ENCODE data around the gene POLR2M.

Gene POLR2M

DNA sequence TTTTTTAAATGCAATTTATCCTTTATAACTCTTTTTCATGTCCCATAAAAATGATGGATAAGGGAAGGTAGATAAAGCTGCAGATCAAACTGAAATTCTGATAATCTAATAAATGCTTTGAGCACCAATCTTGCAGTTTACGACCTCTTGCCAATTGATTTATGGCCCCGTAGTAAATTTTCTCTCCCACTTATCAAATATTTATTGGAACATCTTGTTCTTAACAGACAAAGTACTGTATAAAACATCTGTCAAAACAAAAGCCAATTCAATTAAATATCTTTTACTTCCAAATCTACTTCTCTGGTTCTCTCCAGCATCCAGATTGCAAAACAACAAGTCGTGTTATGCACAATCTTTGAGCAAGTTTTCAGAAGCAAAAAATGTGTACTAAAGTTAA, 34.6 kb downstream of the POLR2M start:
- TF ChIP-seq, protein P1, sequence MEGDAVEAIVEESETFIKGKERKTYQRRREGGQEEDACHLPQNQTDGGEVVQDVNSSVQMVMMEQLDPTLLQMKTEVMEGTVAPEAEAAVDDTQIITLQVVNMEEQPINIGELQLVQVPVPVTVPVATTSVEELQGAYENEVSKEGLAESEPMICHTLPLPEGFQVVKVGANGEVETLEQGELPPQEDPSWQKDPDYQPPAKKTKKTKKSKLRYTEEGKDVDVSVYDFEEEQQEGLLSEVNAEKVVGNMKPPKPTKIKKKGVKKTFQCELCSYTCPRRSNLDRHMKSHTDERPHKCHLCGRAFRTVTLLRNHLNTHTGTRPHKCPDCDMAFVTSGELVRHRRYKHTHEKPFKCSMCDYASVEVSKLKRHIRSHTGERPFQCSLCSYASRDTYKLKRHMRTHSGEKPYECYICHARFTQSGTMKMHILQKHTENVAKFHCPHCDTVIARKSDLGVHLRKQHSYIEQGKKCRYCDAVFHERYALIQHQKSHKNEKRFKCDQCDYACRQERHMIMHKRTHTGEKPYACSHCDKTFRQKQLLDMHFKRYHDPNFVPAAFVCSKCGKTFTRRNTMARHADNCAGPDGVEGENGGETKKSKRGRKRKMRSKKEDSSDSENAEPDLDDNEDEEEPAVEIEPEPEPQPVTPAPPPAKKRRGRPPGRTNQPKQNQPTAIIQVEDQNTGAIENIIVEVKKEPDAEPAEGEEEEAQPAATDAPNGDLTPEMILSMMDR (IDR thresholded peaks at IDR 0.05; ENCODE audit: insufficient read depth, low read depth, low read length, missing control alignments): no peak
- DNase-seq (ENCODE audit: low read depth): no peak
- no peak overlapping the region for H3K4me3 ChIP-seq (ENCODE audit: low read depth, low read length)

GRCh38 chr15:57743424-57743823, 36.9 kb downstream of the POLR2M start:
- H3K4me3 ChIP-seq (ENCODE audit: low read depth, low read length): no peak overlapping the region
- TF ChIP-seq, protein P1 (IDR thresholded peaks at IDR 0.05; ENCODE audit: insufficient read depth, low read depth, low read length, missing control alignments): no peak
- DNase-seq (ENCODE audit: low read depth): peak; percentile 20

- TF ChIP-seq, protein P1 (IDR thresholded peaks at IDR 0.05; ENCODE audit: insufficient read depth, low read depth, low read length, missing control alignments): no peak
- no peak for DNase-seq (ENCODE audit: low read depth)
- no peak overlapping the region for H3K4me3 ChIP-seq (ENCODE audit: low read depth, low read length)
Observed at GRCh38 chr15:57746786-57747185, 40.3 kb downstream of the POLR2M start.

GRCh38 chr15:57747206-57747896, 40.8 kb downstream of the POLR2M start:
- no peak overlapping the region for H3K4me3 ChIP-seq (ENCODE audit: low read depth, low read length)
- TF ChIP-seq, protein P1 (IDR thresholded peaks at IDR 0.05; ENCODE audit: insufficient read depth, low read depth, low read length, missing control alignments): no peak
- peak; percentile 9 for DNase-seq (ENCODE audit: low read depth)

GRCh38 chr15:57751177-57751800, 44.8 kb downstream of the POLR2M start:
- H3K4me3 ChIP-seq (ENCODE audit: low read depth, low read length): no peak overlapping the region

DNA sequence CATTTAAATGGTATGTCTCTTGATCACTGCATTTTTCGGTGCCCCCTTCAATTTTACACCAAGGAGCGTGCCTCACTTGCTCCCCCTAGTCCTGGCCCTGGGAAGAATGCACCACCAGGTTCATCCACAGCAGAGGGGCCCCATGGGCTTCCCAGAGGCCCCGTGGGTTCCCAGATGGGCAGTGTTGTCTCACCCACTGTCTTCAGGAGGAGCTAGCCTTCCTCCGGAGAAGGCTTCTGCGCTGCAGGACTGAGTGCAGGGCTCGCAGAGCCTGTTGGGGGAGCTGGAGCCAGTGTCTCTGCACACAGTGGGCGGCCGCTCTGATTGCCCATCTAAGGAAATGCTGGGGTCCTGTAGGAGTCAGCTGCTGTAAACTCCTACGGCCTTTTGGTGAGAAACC, 45.9 kb downstream of the POLR2M start:
- no peak overlapping the region for H3K4me3 ChIP-seq (ENCODE audit: low read depth, low read length)
- TF ChIP-seq, protein P1 (IDR thresholded peaks at IDR 0.05; ENCODE audit: insufficient read depth, low read depth, low read length, missing control alignments): no peak
- no peak for DNase-seq (ENCODE audit: low read depth)

More at GRCh38 chr15:57751177-57751800, 44.8 kb downstream of the POLR2M start:
- TF ChIP-seq, protein P1 (IDR thresholded peaks at IDR 0.05; ENCODE audit: insufficient read depth, low read depth, low read length, missing control alignments): peak; percentile 47
- peak; percentile 10 for DNase-seq (ENCODE audit: low read depth)

All from GM12865 (cell line).